HG03442 (cell line): ENCODE measurements around the gene SETD1A.
"Not testable (repeated sequence)": the region's sequence is repeated elsewhere in the genome, so short reads cannot be mapped to it uniquely, and the experiment has no call there.

Experiments used
- ATAC-seq: cut with Tn5 transposase; IDR thresholded peaks from one replicate; pipeline ENCODE4 v1.9.1; 2021; ENCODE audit warnings: mild to moderate bottlenecking, moderate library complexity; ENCODE audit not compliant: unreplicated experiment

The SETD1A gene

DNA sequence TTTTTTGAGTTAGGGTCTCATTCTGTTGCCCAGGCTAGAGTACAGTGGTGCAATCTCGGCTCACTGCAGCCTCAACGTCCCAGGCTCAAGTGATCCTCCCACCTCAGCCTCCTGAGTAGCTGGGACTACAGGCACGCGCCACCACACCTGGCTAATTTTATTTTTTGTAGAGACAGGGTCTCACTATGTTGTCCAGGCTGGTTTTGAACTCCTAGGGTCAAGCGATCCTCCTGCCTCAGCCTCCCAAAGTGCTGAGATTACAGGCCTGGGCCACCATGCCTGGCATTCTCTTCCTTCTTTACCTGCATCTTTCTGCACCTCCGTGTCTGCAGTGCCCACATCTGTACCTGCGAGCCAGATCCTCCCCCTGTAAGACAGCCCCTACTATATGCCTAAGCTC is 54.3 kb downstream of the SETD1A start:
- not testable (repeated sequence) for ATAC-seq

DNA sequence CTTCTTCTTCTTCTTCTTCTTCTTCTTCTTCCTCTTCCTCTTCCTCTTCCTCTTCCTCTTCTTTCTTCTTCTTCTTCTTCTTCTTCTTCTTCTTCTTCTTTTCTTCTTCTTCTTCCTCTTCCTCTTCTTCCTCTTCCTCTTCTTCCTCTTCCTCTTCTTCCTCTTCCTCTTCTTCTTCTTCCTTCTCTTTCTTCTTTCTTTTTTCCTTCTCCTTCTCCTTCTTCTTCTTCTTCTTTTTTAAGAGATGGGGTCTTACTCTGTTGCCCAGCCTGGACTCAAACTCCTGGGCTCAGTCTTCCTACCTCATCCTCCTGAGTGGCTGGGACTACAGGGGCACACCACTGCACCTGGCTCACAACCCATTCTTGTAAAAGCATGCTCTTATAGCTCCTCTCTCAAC is 55.7 kb downstream of the SETD1A start:
- not testable (repeated sequence) for ATAC-seq

GRCh38 chr16:31016018-31016417 is 58.5 kb downstream of the SETD1A start:
- no peak for ATAC-seq

GRCh38 chr16:31017756-31018155 is 60.2 kb downstream of the SETD1A start:
- ATAC-seq, result not testable (repeated sequence)

- ATAC-seq, result no peak
These were observed 63.0 kb downstream of the SETD1A start for GRCh38 chr16:31020536-31020935.

DNA sequence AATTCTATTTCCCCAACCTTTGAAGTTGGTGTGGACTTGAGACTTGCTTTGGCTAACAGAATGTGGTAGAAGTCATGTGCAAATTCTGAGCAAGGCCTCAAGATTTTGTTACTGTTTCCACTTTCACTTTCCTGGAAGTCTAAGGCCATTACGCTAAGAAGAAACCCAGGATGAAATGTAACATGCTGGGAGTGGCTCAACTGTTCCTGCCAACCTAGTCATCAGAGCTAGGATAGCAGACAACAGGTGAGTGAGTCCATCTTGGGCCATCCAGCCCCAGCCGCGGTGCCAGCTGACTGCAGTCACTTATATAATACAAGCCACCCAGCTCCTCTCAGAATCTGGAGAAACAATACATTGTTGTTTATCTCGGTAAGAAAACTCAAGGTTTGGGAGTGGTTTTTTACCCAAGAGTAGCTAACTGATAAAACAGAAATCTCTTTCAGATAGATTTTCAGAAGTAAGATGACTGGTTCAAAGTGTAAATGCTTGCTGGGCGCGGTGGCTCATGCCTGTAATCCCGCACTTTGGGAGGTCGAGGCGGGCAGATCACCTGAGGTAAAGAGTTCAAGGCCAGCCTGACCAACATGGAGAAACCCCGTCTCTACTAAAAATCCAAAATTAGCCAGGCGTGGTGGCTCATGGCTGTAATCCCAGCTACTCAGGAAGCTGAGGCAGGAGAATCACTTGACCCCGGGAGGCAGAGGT is 65.1 kb downstream of the SETD1A start:
- ATAC-seq, result no peak

DNA sequence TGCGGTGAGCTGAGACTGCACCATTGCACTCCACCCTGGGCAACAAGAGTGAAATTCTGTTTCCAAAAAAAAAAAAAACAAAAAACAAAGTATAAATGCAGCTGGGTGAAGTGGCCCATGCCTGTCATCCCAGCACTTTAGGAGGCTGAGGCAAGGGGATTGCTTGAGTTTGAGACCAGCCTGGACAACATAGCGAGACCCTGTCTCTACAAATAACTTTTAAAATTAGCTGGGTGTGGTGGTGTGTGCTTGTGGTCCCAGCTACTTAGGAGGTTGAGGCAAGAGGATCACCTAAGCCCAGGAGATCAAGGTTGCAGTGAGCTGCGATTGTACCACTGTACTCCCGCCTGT is 65.7 kb downstream of the SETD1A start:
- no peak for ATAC-seq

DNA sequence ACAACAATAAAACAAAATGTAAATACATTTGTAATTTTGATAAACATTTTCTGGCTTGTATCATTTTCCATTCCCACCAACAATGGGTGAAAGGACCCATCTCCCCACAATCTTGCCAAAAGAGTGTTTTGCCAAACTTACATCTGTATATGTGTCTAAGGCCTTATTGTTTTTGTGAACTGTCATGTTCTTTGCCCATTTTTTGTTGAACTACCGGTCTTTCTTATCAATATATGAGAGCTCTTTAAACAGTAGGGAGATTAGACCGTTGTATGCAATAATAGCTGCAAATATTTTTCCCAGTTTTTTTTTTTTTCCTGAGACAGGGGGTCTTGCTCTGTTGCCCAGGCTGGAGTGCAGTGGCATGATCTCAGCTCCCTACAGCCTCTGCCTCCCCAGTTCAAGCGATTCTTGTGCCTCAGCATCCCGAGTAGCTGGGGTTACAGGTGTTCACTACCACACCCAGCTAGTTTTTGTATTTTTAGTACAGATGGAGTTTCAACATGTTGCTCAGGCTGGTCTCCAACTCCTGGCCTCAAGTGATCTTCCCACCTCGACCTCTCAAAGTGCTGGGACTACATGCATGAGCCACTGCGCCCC is 66.2 kb downstream of the SETD1A start:
- ATAC-seq, result no peak

GRCh38 chr16:31025339-31025738 is 67.8 kb downstream of the SETD1A start:
- no peak for ATAC-seq

DNA sequence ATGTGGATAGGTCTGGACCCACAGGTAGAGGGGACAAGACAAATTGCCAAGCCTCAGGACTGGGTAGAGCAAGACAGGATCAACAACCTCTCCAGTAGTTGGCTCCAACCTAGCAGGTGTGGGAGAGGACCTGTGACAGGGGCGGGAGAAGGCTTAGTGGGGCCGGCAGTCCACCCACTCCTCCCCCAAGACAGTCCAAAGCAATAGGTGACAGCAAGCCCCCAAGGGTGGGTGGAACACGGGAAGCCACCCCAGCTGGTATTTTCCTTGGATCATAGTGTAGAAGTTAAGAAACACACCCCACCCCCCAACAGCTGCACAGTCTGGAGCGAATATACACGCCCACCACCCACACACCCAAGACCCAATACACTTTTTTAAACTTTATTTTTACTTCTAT is 71.7 kb downstream of the SETD1A start:
- no peak for ATAC-seq

DNA sequence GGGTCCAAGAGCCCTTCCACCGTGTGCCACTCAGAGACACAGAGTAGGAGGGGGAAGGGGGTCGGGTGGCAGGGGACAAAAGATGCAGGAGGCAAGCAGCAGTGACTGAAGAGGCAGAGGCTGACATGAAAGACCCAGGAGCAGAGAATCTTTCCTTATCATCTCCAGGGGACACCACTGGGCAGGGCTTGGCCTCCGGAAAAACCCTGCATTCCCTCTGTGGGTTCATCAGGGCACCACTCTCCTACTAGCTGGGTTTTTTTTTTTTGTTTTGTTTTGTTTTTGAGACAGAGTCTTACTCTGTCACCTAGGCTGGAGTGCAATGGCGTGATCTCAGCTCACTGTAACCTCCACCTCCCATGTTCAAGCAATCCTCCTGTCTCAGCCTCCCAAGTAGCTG is 73.7 kb downstream of the SETD1A start:
- ATAC-seq, result no peak

- peak; percentile 78 for ATAC-seq
These were observed 75.5 kb downstream of the SETD1A start, which contains the start of gene STX4 for GRCh38 chr16:31032736-31033708. Gene STX4, plus strand, starts transcription at chr16:31033558. Its CDS starts 248 bp downstream, at chr16:31033806.

DNA sequence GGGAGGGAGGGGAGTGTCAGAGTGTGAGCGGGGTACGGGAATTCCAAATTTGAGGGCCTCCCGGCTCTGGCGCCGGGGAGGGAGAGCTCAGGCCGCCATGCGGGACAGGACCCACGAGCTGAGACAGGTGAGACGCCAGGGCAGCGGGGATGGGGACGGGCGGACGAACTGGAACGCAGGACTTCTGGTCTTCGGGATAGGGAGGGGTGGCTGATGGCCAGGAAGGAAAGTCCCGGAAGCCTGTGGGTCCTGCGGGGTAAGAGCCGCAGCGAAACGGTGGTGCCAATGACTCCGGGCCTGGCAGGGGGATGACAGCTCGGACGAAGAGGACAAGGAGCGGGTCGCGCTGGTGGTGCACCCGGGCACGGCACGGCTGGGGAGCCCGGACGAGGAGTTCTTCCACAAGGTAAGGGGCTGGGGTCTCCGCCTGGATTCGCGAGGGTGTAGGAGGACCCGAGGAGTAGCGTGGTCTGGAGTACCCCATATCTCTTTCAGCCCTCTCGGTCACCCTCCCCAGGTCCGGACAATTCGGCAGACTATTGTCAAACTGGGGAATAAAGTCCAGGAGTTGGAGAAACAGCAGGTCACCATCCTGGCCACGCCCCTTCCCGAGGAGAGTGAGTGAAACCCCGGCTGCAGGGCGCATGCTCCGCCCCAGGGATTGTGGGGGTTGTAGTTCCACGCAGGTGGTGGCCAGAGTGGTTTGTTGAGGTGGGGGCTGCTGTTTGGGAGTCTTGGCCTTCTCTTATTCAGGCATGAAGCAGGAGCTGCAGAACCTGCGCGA is 76.3 kb downstream of the SETD1A start:
- peak; percentile 33 for ATAC-seq
